SKM-1 (cell line): ENCODE data around the gene GNS.
"Not testable (repeated sequence)": the region's sequence is repeated elsewhere in the genome, so short reads cannot be mapped to it uniquely, and the experiment has no call there.

Source experiments
- DNase-seq: peaks from one replicate; lab custom pipeline; 2025; ENCODE audit not compliant: unreplicated experiment; lab: John Stamatoyannopoulos, UW

Gene GNS

GRCh38 chr12:64699504-64700115 is 59.6 kb downstream of the GNS start:
- DNase-seq: peak; percentile 35

GRCh38 chr12:64696080-64696741 is 63.0 kb downstream of the GNS start:
- DNase-seq: no peak

- no peak for DNase-seq
Observed at GRCh38 chr12:64695550-64695949, 63.7 kb downstream of the GNS start.

- DNase-seq: no peak
Observed at GRCh38 chr12:64694130-64695040, 64.8 kb downstream of the GNS start.

GRCh38 chr12:64691795-64692583 is 67.2 kb downstream of the GNS start:
- DNase-seq: no peak

- no peak for DNase-seq
Observed at GRCh38 chr12:64691227-64691794, 67.9 kb downstream of the GNS start.

- DNase-seq: not testable (repeated sequence)
Observed at GRCh38 chr12:64690236-64690635, 69.0 kb downstream of the GNS start.

- no peak for DNase-seq
Observed at GRCh38 chr12:64688715-64689114, 70.5 kb downstream of the GNS start.

GRCh38 chr12:64688219-64688618 is 71.0 kb downstream of the GNS start:
- no peak for DNase-seq

GRCh38 chr12:64687816-64688215 is 71.4 kb downstream of the GNS start:
- DNase-seq: no peak

- no peak for DNase-seq
Observed at GRCh38 chr12:64685605-64686004, 73.6 kb downstream of the GNS start.

- DNase-seq: no peak
Observed at GRCh38 chr12:64685050-64685449, 74.2 kb downstream of the GNS start.

GRCh38 chr12:64683816-64684543 is 75.2 kb downstream of the GNS start:
- no peak for DNase-seq

- DNase-seq: no peak
Observed at GRCh38 chr12:64682572-64683277, 76.5 kb downstream of the GNS start.

GRCh38 chr12:64681200-64682052 is 77.8 kb downstream of the GNS start:
- no peak for DNase-seq

- no peak for DNase-seq
Observed at GRCh38 chr12:64680235-64680634, 79.0 kb downstream of the GNS start.

- DNase-seq: no peak
Observed at GRCh38 chr12:64679487-64680001, 79.7 kb downstream of the GNS start.

GRCh38 chr12:64678835-64679234 is 80.4 kb downstream of the GNS start:
- no peak for DNase-seq
